ENCODE data around the gene PRKD2. TPM values are rescaled to one million over a fixed set of nuclear protein-coding genes. Genes with fewer than 3 reads are reported as not detected.
A peak's percentile ranks its signal among the peaks of the same experiment; 100 is the strongest.

Gene PRKD2
- total and polyA plus RNA-seq, 10 of the 15 experiments (the other 5 are each of a cell fraction or from before 2014, with no cell fraction given) = 2.3 to 98.8 (median 32.9) TPM

- TF ChIP-seq, protein P1, sequence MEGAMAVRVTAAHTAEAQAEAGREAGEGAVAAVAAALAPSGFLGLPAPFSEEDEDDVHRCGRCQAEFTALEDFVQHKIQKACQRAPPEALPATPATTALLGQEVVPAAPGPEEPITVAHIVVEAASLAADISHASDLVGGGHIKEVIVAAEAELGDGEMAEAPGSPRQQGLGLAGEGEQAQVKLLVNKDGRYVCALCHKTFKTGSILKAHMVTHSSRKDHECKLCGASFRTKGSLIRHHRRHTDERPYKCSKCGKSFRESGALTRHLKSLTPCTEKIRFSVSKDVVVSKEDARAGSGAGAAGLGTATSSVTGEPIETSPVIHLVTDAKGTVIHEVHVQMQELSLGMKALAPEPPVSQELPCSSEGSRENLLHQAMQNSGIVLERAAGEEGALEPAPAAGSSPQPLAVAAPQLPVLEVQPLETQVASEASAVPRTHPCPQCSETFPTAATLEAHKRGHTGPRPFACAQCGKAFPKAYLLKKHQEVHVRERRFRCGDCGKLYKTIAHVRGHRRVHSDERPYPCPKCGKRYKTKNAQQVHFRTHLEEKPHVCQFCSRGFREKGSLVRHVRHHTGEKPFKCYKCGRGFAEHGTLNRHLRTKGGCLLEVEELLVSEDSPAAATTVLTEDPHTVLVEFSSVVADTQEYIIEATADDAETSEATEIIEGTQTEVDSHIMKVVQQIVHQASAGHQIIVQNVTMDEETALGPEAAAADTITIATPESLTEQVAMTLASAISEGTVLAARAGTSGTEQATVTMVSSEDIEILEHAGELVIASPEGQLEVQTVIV (IDR thresholded peaks at IDR 0.05; ENCODE audit: borderline replicate concordance, partially characterized antibody) = no peak
- TF ChIP-seq POLR2AphosphoS5 (IDR thresholded peaks at IDR 0.05; ENCODE audit: low read length) (no peak), ZBTB33 (IDR thresholded peaks at IDR 0.05) (no peak), SREBF2 (IDR thresholded peaks at IDR 0.05; ENCODE audit: low read length) (no peak), BACH1 (IDR thresholded peaks at IDR 0.05; ENCODE audit: borderline replicate concordance) (0 out of 2 replicates have a peak, but pooled peaks have one; percentile 21), SRF (IDR thresholded peaks at IDR 0.05; ENCODE audit: low read depth in 2 of 2, low read length in 2 of 2) (no peak), EGR1 (IDR thresholded peaks at IDR 0.05; ENCODE audit: borderline replicate concordance in 1 of 2, low read depth in 2 of 2, low read length in 2 of 2) (no peak), JUNB (IDR thresholded peaks at IDR 0.05) (no peak), CHD4 (IDR thresholded peaks at IDR 0.05) (no peak), CEBPB (IDR thresholded peaks at IDR 0.05; ENCODE audit: borderline replicate concordance in 1 of 2, low read depth in 2 of 2, low read length in 2 of 2) (no peak), POLR2A (IDR thresholded peaks at IDR 0.05; ENCODE audit: low read depth, low read length) (no peak), RFX5 (IDR thresholded peaks at IDR 0.05; ENCODE audit: low read depth, low read length) (no peak), TARDBP (IDR thresholded peaks at IDR 0.05; ENCODE audit: borderline replicate concordance) (no peak)
Measured at GRCh38 chr19:46634045-46634655, 82.8 kb downstream of the PRKD2 start (continued).

Measured in GM12878 (cell line).